A673 (cell line): ENCODE results near the gene GALNT2. TPM values are rescaled to one million over a fixed set of nuclear protein-coding genes. Genes with fewer than 3 reads are reported as not detected.

Experiments
- BruUV-seq: library from RNA; stranded (reverse); fragments of 400-500 nt; replicated peaks from 2 replicates; lab custom pipeline; 2021; lab: Mats Ljungman, UMichigan
- CTCF ChIA-PET: fragments of 300-600 bp; sonication (Branson Sonifier 250); formaldehyde crosslinking; loops from one replicate; lab custom pipeline; 2022; ENCODE audit warnings: antibody characterized with exemption; lab: Charles Lee
- POLR2A ChIA-PET: fragments of 300-600 bp; sonication (Branson Sonifier 250); formaldehyde crosslinking; loops from one replicate; lab custom pipeline; 2022; ENCODE audit warnings: antibody characterized with exemption; ENCODE audit not compliant: low non-redundant PET; lab: Charles Lee
- DNase-seq: peaks from one replicate; pipeline ENCODE4 v3.0.0-alpha.2; 2015; ENCODE audit warnings: low spot score
- H3K27ac ChIP-seq: fragments of 200-600 bp; sonication (generic); 2 replicates; pipeline ENCODE4 v1.5.1; 2016; ENCODE audit warnings: mixed run types, low read depth, mild to moderate bottlenecking, mixed read lengths, antibody characterized with exemption, low read length; ENCODE audit not compliant: poor library complexity, severe bottlenecking
- H3K27me3 ChIP-seq: fragments of 200-600 bp; sonication (generic); replicated peaks from 2 replicates; pipeline ENCODE4 v1.6.1; 2017; ENCODE audit warnings: mixed run types, low read depth, mild to moderate bottlenecking, mixed read lengths, antibody characterized with exemption, low read length; ENCODE audit not compliant: insufficient read depth, poor library complexity
- H3K36me3 ChIP-seq: fragments of 200-600 bp; sonication (generic); 2 replicates; pipeline ENCODE4 v1.6.1; 2016; ENCODE audit warnings: mixed run types, mild to moderate bottlenecking, mixed read lengths, antibody characterized with exemption, low read length; ENCODE audit not compliant: insufficient read depth, poor library complexity, severe bottlenecking
- H3K4me1 ChIP-seq: fragments of 200-600 bp; sonication (generic); 2 replicates; pipeline ENCODE4 v1.6.1; 2017; ENCODE audit warnings: mixed run types, mild to moderate bottlenecking, mixed read lengths, antibody characterized with exemption, low read length; ENCODE audit not compliant: insufficient read depth, poor library complexity, severe bottlenecking
- H3K4me3 ChIP-seq: fragments of 200-600 bp; sonication (generic); 2 replicates; pipeline ENCODE4 v1.5.1; 2016; ENCODE audit warnings: low read depth, mixed run types, mild to moderate bottlenecking, mixed read lengths, low read length; ENCODE audit not compliant: poor library complexity, severe bottlenecking
- H3K9me3 ChIP-seq: fragments of 200-600 bp; sonication (generic); 2 replicates; pipeline ENCODE4 v1.6.1; 2016; ENCODE audit warnings: mixed run types, low read depth, mild to moderate bottlenecking, mixed read lengths, antibody characterized with exemption, low read length; ENCODE audit not compliant: poor library complexity, severe bottlenecking
- CTCF ChIP-seq: fragments of 300-800, 200-600 bp; sonication (generic); conservative IDR thresholded peaks from 2 replicates; pipeline ENCODE4 v1.5.1; 2017; ENCODE audit warnings: low read depth, mild to moderate bottlenecking, antibody characterized with exemption, low read length, moderate library complexity, mixed read lengths
- EZH2 ChIP-seq: fragments of 200-600 bp; sonication (generic); IDR thresholded peaks from 2 replicates; pipeline ENCODE4 v1.6.1; 2017; ENCODE audit warnings: borderline replicate concordance, low read depth, mild to moderate bottlenecking, mixed read lengths, antibody characterized with exemption, low read length; ENCODE audit not compliant: poor library complexity, severe bottlenecking
- intact Hi-C: fragments of 100-400 bp; cut with micrococcal nuclease; formaldehyde crosslinking; loops from one replicate; pipeline ENCODE4 v1.10.0; 2022; ENCODE audit not compliant: unreplicated experiment
- total RNA-seq: library from RNA; stranded (reverse); gene quantifications from 2 replicates; pipeline ENCODE4 v1.2.3, GENCODE V29; 2021

GALNT2 gene
- total RNA-seq, 1 experiment from 2014 or later: 94.6 TPM

GRCh38 chr1:230254265-230254664 is 187.2 kb downstream of the GALNT2 start:
- no peaks in the 10 kb centered on the region for H3K36me3 ChIP-seq
- no peak for TF ChIP-seq EZH2
- TF ChIP-seq CTCF: no peak
- no peaks in the 10 kb centered on the region for H3K9me3 ChIP-seq
- BruUV-seq: no TSS peak
- intact Hi-C loops: no loop called here
- H3K27ac ChIP-seq: no peak overlapping the region
- POLR2A ChIA-PET: no interaction called here
- CTCF ChIA-PET: no interaction called here
- H3K4me1 ChIP-seq: no peaks in the 10 kb centered on the region
- DNase-seq: no peak
- no peak overlapping the region for H3K4me3 ChIP-seq
- no peaks in the 10 kb centered on the region for H3K27me3 ChIP-seq

- POLR2A ChIA-PET: no interaction called here
- Histone ChIP-seq H3K36me3 (no peaks in the 10 kb centered on the region), H3K9me3 (no peaks in the 10 kb centered on the region), H3K4me1 (no peaks in the 10 kb centered on the region), H3K4me3 (no peak overlapping the region), H3K27me3 (no peaks in the 10 kb centered on the region), H3K27ac (no peak overlapping the region)
- no peak for TF ChIP-seq EZH2
- no peak for TF ChIP-seq CTCF
- CTCF ChIA-PET: no interaction called here
- no TSS peak for BruUV-seq
- intact Hi-C loops: no loop called here
- no peak for DNase-seq
Observed at GRCh38 chr1:230255116-230255515, 188.1 kb downstream of the GALNT2 start.

- Histone ChIP-seq H3K9me3 (no peaks in the 10 kb centered on the region), H3K36me3 (no peaks in the 10 kb centered on the region), H3K27ac (no peak overlapping the region), H3K4me3 (no peak overlapping the region), H3K27me3 (no peaks in the 10 kb centered on the region), H3K4me1 (no peaks in the 10 kb centered on the region)
- ChIA-PET POLR2A (no interaction called here), CTCF (no interaction called here)
- no peak for TF ChIP-seq CTCF
- TF ChIP-seq EZH2: no peak
- no TSS peak for BruUV-seq
- intact Hi-C loops: no loop called here
- no peak for DNase-seq
Observed at GRCh38 chr1:230255991-230256390, 189.0 kb downstream of the GALNT2 start.
